Mucosa of stomach (tissue), 1 donor: ENCODE measurements around the gene NINL.
"Not testable (repeated sequence)": the region's sequence is repeated elsewhere in the genome, so short reads cannot be mapped to it uniquely, and the experiment has no call there.

ENCODE experiments used
- H3K27me3 ChIP-seq: one replicate; pipeline ENCODE4 v1.7.0; 2013; ENCODE audit warnings: mild to moderate bottlenecking, low read length; ENCODE audit not compliant: control insufficient read depth, insufficient read depth
- H3K36me3 ChIP-seq: one replicate; pipeline ENCODE4 v1.7.0; 2013; ENCODE audit warnings: low read length; ENCODE audit not compliant: control insufficient read depth, insufficient read depth
- H3K4me1 ChIP-seq: one replicate; pipeline ENCODE4 v1.7.0; 2013; ENCODE audit warnings: mild to moderate bottlenecking, low read length; ENCODE audit not compliant: control insufficient read depth, insufficient read depth
- H3K4me3 ChIP-seq: one replicate; pipeline ENCODE4 v1.7.0; 2013; ENCODE audit warnings: low read length
- H3K9ac ChIP-seq: one replicate; pipeline ENCODE4 v1.7.0; 2013; ENCODE audit warnings: mild to moderate bottlenecking, low read length, moderate library complexity
- H3K9me3 ChIP-seq: one replicate; pipeline ENCODE4 v1.7.0; 2013; ENCODE audit warnings: mild to moderate bottlenecking, low read length, moderate library complexity; ENCODE audit not compliant: control insufficient read depth
- donor health status: Pancreatic carcinoma.

The NINL gene

DNA sequence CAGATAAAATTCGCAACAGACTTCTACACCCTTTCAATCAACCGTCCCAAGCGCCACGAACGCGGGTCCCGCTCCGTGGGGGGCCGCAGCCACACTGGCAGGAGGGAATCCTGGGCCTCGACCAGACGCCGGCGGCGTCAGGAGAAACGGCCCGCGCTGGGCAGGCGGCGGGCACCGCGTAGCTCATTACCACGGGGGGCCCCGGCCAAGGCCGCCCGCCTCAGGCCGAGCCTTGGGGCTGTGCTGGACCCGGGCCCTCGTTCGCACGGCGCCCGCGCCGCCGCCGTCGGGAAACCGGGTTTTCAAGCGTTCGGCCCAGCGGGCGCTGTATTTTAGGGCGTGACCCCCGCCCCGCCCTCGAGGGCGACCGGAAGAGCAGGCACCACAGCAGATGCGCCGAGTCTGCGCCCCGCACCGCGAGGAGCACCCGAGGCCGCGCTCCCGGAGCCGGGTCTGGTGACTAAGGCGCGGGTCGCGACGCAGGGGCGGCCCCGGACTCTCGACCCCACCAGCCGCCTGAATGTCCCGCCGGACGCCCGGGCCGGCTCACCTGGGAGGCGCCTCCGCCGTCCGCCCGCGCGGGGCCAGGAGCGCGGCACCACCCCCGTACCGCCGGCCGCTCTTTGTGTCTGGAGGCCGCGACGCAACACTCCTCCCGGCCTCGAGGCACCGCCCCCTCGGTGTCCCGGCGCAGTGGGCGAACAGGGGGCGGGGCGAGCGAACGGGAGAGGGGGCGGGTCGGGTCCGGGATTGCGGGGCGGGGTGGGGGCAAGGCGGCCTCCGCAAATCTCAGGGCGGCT lies at the start of gene NINL:
TSS of gene NINL (minus strand) at position 627 of the 800 bp plus-strand sequence. CDS start 58,944 bp downstream, outside the sequence.
- H3K9me3 ChIP-seq = no peaks in the 10 kb centered on the region
- peaks cover 7% of the 10 kb centered on the region for H3K4me1 ChIP-seq
- peak within 1 kb of the TSS; percentile 38 for H3K4me3 ChIP-seq
- peak within 1 kb of the TSS; percentile 79 for H3K9ac ChIP-seq
- no peaks in the 10 kb centered on the region for H3K36me3 ChIP-seq
- H3K27me3 ChIP-seq = no peaks in the 10 kb centered on the region

- Histone ChIP-seq H3K9me3 (no peaks in the 10 kb centered on the region), H3K4me3 (no peak overlapping the region), H3K9ac (no peak overlapping the region), H3K27me3 (no peaks in the 10 kb centered on the region), H3K4me1 (no peaks in the 10 kb centered on the region), H3K36me3 (no peaks in the 10 kb centered on the region)
These were observed 47.8 kb upstream of the NINL start for GRCh38 chr20:25632940-25633790.

GRCh38 chr20:25630615-25631014 lies 45.3 kb upstream of the NINL start:
- not testable (repeated sequence) for H3K27me3 ChIP-seq, H3K9ac ChIP-seq, H3K4me1 ChIP-seq, H3K36me3 ChIP-seq, H3K9me3 ChIP-seq, H3K4me3 ChIP-seq

DNA sequence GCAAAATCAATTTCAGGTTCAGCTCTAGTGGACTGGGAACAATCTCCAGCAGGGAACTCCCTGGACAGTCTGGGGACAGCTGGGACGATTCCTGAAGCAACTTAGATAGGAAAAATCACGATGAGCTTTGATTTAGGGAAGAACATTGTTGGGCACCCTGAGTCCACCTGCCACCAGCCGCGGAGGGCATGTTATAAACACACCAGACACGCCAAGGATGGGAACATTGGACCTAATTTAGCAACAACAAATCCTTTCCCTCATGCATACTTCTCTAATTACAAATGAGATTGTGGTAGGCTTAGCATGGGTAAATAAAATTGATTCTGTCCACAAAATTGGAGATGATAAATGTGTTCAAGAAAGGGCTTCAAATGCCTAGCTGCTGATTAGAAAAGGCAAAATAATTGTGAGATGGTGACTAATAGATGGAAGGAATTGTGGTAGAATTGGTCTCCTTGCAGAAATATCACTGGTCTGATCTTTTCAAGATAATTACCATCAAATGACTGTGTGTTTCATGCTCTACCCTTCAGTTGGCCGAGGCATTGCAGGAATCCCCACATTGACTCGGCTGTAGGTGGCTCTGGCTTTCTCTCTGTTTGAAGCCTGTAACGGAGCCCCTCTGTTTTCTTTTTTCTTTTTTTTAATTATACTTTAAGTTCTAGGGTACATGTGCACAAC lies 44.6 kb upstream of the NINL start:
- H3K27me3 ChIP-seq = no peaks in the 10 kb centered on the region
- no peaks in the 10 kb centered on the region for H3K4me1 ChIP-seq
- H3K4me3 ChIP-seq = no peak overlapping the region
- no peaks in the 10 kb centered on the region for H3K9me3 ChIP-seq
- no peaks in the 10 kb centered on the region for H3K36me3 ChIP-seq
- H3K9ac ChIP-seq = no peak overlapping the region

GRCh38 chr20:25626779-25627178 lies 41.4 kb upstream of the NINL start:
- H3K4me1 ChIP-seq = peaks cover 5% of the 10 kb centered on the region
- H3K9me3 ChIP-seq = no peaks in the 10 kb centered on the region
- no peaks in the 10 kb centered on the region for H3K27me3 ChIP-seq
- H3K9ac ChIP-seq = no peak overlapping the region
- no peak overlapping the region for H3K4me3 ChIP-seq
- no peaks in the 10 kb centered on the region for H3K36me3 ChIP-seq

GRCh38 chr20:25624500-25624939 lies 39.2 kb upstream of the NINL start:
- Histone ChIP-seq H3K36me3 (no peaks in the 10 kb centered on the region), H3K9ac (peak overlapping the region; percentile 94), H3K4me3 (peak overlapping the region; percentile 88), H3K27me3 (no peaks in the 10 kb centered on the region), H3K4me1 (peaks cover 8% of the 10 kb centered on the region), H3K9me3 (no peaks in the 10 kb centered on the region)

DNA sequence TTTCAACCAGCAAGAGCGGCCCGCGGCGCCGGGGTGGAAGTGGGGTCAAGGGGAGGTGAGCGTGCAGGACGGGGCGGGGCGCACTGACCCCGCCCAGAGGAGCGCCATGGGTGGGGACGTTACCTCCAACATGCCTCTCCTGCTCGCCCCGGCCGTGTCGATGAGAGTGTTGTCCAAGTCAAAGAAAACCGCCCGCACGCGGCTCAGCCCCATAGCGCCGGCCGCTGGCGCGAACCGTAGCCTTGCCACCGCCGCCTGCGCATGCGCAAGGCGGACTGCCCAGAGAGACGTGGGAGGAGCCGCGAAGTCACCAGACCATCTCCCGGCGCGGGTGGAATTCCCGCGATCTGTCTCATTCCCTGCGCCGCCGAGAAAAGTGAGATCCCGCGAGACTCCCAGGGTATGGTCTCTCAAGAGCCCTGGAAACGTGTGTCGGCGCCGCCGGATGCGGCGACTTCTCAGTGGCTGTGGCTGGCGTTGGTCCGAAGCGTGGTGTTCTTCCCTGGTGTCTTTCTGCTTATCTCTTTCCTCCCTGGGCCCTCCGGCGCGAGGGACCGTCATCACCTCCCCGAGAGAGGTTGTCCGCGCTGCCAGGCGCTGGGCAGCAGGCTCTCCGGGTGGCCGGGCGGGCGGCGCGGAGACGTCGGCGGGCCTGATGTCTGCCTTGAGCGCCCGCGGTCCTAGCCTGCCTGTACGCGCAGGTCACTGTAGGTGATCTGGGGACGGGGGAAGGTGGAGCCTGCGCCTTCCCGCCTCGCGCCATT lies 38.6 kb upstream of the NINL start, which contains the start of gene NANP:
TSS of gene NANP (minus strand) at position 279 of the 764 bp plus-strand sequence. CDS start at position 213, 66 bp downstream.
- Histone ChIP-seq H3K27me3 (no peaks in the 10 kb centered on the region), H3K4me3 (peak within 1 kb of the TSS; percentile 88), H3K9me3 (no peaks in the 10 kb centered on the region), H3K9ac (peak within 1 kb of the TSS; percentile 94), H3K4me1 (peaks cover 9% of the 10 kb centered on the region), H3K36me3 (no peaks in the 10 kb centered on the region)

GRCh38 chr20:25623225-25623735 lies 37.9 kb upstream of the NINL start:
- Histone ChIP-seq H3K4me3 (peak overlapping the region; percentile 88), H3K36me3 (no peaks in the 10 kb centered on the region), H3K27me3 (no peaks in the 10 kb centered on the region)

DNA sequence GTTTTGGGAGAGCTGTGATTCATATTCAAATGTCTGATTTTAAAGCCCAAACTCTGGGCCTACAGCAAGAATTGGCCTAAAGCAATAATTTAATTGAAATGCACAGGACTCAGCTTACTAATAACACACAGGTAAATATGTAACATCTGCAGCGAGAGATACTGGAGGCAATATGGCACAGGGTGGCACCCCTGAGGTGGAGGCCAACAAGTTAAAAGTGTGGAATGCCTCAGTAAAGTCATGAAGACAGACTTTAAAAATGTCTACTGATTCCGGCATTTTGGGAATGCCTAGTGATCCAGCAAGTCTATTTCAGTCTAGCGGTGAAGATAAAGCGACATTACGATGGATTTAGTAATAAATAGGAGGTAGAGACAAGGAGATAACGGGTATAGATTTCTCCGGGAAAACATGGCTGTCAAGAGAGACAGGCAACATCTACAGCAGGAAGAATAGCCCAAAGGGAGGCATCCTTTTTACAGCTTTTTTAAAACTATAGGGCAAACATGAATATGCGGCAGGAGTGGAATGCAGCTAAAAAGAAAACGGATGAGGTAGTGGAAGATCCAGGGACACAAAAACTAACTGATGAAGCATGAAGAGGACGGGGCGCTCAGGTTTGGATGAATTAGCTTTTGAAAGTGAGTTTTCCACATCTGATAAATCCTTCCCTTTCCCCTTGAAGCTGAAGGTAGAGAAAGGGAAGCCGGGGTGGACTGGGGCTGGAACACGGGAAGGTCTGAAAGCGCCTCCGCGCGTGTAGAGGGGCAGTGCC lies 37.3 kb upstream of the NINL start:
- peak overlapping the region; percentile 94 for H3K9ac ChIP-seq
- no peaks in the 10 kb centered on the region for H3K27me3 ChIP-seq
- peak overlapping the region; percentile 88 for H3K4me3 ChIP-seq
- peaks cover 9% of the 10 kb centered on the region for H3K4me1 ChIP-seq
- H3K9me3 ChIP-seq = no peaks in the 10 kb centered on the region
- H3K36me3 ChIP-seq = no peaks in the 10 kb centered on the region

More at GRCh38 chr20:25623225-25623735, 37.9 kb upstream of the NINL start:
- H3K4me1 ChIP-seq = peaks cover 9% of the 10 kb centered on the region
- no peaks in the 10 kb centered on the region for H3K9me3 ChIP-seq
- peak overlapping the region; percentile 94 for H3K9ac ChIP-seq

- Histone ChIP-seq H3K9ac (no peak overlapping the region), H3K36me3 (no peaks in the 10 kb centered on the region), H3K4me1 (peaks cover 9% of the 10 kb centered on the region), H3K4me3 (no peak overlapping the region), H3K27me3 (no peaks in the 10 kb centered on the region), H3K9me3 (no peaks in the 10 kb centered on the region)
These were observed 36.7 kb upstream of the NINL start for GRCh38 chr20:25622049-25622448.
